Measurements from ENCODE around the gene CFAP69. TPM values are rescaled to one million over a fixed set of nuclear protein-coding genes. Genes with fewer than 3 reads are reported as not detected.
"Not testable (repeated sequence)": the region's sequence is repeated elsewhere in the genome, so short reads cannot be mapped to it uniquely, and the experiment has no call there.

The CFAP69 gene
- total RNA-seq, 1 donor from 2014 or later: 15.3 TPM

GRCh38 chr7:90345016-90345415 lies 100.0 kb downstream of the CFAP69 start:
- no peak for DNase-seq

DNA sequence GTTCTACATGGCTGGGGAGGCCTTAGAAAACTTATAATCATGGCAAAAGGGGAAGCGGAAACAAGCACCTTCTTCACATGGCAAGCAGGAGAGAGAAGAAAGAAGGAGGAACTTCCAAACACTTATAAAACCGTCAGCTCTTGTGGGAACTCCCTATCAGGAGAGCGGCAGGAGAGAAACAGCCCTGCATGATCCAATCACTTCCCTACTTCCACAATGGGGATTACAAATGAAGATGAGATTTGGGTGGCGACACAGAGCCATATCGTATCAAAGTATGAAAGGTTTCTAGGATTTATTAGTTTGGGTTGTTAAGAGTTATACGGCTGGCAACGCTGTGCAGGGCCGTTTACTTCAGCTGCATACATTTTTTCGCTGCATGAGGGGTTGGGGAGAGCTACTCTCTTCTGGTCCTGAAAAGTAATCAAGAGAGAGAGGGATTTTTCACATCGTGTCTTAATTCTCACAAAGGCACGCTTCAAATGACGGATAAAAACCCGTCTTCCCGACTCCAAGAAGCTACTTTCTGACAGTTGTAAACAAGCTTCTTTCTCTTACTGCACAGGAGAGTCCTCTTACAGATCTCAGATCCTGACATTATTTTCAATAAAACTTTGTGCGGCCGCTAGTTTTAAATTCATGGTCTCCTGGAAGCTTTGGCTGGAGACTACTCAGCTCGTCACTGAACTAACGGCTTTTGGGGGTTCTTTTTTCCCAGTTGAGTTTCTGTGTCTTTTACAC lies 100.8 kb downstream of the CFAP69 start:
- DNase-seq: peak; percentile 48

- DNase-seq: peak; percentile 96
Measured at GRCh38 chr7:90346336-90347125, 101.6 kb downstream of the CFAP69 start, which contains the start of gene GTPBP10. TSS of gene GTPBP10 (plus strand) at chr7:90346716. CDS start at chr7:90346742, 26 bp downstream.

GRCh38 chr7:90347759-90348158 lies 102.8 kb downstream of the CFAP69 start:
- no peak for DNase-seq

DNA sequence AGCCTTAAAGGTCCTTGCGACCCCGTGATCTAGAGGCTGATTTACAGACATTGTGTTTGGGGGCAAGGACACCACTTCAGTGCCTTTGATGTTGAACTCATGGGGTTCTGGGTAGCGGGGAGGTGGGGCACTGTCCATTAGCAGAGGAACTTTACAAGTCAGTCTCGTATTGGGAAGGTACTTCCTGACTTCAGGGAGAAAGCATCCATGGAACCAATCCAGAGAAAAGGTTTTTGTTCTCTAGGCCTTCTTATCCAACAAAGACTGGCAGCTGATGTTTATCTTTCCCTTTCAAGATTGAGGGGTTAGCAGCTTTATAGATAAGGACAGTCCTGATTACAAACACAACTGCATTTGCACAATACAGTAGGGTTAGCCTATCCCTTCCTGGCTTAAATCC lies 104.3 kb downstream of the CFAP69 start:
- no peak for DNase-seq

DNA sequence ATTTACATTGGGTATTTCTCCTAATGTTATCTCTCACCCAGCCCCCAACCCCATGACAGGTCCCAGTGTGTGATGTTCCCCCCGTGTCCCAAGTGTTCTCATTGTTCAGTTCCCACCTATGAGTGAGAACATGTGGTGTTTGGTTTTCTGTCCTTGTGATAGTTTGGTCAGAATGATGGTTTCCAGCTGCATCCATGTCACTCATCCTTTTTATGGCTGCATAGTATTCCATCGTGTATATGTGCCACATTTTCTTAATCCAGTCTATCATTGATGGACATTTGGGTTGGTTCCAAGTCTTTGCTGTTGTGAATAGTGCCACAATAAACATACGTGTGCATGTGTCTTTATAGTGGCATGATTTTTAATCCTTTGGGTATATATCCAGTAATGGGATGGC lies 105.1 kb downstream of the CFAP69 start:
- DNase-seq: not testable (repeated sequence)

GRCh38 chr7:90351987-90352386 lies 107.0 kb downstream of the CFAP69 start:
- no peak for DNase-seq

Small RNAs within 50 kb of the gene (small RNA-seq; reads per million reads assigned to genes)
- not detected for gene RF00019 (ENCODE audit: low replicate concordance)

Other genes with a start within 250 kb of the CFAP69 start
- 16.3 TPM for gene STEAP1, start 90.7 kb upstream of the CFAP69 start, total RNA-seq
- 14.6 TPM for gene STEAP2, start 33.4 kb upstream of the CFAP69 start, total RNA-seq
- not detected for gene FAM237B, start 76.1 kb downstream of the CFAP69 start, total RNA-seq
- 13.3 TPM for gene GTPBP10, start 101.5 kb downstream of the CFAP69 start, total RNA-seq
- gene CLDN12, start 158.3 kb downstream of the CFAP69 start, total RNA-seq: 22.7 TPM
- gene PTTG1IP2, start 224.5 kb downstream of the CFAP69 start, total RNA-seq: not detected

Data from skin of body (tissue), 3 donors.